Measurements from ENCODE around the gene SLC37A1.

The SLC37A1 gene

DNA sequence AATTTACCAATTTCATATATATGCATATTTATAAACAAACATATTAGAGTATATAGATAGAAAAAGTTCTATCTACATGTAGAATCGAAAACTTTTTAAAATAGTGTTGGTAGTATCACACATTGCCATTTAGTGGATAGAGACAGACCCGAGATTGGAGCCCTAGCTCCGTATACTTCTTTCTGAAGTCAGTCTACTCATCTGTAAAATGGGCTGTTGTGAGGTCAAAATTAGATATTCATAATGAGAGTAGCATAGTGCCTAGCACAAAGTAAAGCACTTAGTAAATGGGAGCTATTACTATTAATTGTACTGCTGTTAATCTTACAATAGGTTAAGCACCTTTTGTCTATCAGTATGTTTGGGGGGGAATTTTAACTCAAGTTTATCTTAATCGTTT lies 13.4 kb upstream of the SLC37A1 start:
- no peaks in the 10 kb centered on the region for H3K9me3 Mint-ChIP-seq
- DNase-seq (no peak), ATAC-seq (replicated peaks) (no peak)
- H3K36me3 Mint-ChIP-seq (ENCODE audit: insufficient read depth) = peaks cover 9% of the 10 kb centered on the region
- H3K4me3 Mint-ChIP-seq = no peak overlapping the region
- peaks cover 0 to 7% of the 10 kb centered on the region in 2 donors for H3K27me3 Mint-ChIP-seq
- peaks cover 18 to 21% of the 10 kb centered on the region in 2 donors for H3K4me1 Mint-ChIP-seq (ENCODE audit: low read depth in 2 of 2)
- no peak overlapping the region for H3K27ac Mint-ChIP-seq

DNA sequence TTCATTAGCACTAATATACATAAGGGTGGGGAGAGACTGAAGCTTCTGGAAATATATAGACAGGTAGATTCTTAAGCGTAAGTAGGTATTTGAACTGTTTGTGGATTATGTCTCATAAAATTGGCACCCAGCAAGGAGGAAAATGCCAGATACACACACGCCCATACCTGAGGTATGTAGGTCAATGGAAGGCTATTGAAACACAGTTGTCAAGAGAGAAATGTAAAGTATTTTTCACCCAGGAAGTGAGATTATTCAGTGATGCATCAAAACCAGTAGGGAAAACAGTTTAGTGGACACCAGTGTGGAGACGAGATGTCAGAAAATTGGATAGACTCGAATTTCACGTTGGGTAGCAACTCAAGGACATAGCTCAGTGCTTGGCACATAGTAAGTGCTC lies 12.9 kb upstream of the SLC37A1 start:
- H3K27ac Mint-ChIP-seq = no peak overlapping the region

DNA sequence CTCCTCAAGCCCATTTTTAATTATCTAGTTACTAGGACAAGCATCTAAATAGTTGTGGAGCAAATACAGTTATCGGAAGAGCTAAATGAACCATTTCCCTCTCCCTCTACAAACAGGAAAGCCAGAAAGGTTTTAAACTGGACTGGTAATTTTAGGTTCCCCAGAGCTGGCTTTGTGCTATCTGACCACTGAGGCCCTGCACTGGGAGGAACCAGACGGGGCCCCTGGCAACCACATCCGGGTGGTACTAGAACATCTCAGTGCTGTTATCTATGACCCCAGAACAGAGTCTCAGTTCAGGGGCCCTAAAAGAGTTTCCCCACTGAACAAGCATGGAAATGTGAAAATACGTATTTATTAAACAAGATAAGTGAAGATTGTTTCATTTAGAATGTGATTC lies 9.9 kb upstream of the SLC37A1 start:
- no peak for DNase-seq
- Mint-ChIP-seq H3K27me3 (peaks cover 0 to 7% of the 10 kb centered on the region in 2 donors), H3K27ac (peak overlapping the region in 1 of 2 donors; percentile 55), H3K36me3 (ENCODE audit: insufficient read depth) (peaks cover 3% of the 10 kb centered on the region), H3K9me3 (no peaks in the 10 kb centered on the region), H3K4me3 (no peak overlapping the region), H3K4me1 (ENCODE audit: low read depth in 2 of 2) (peaks cover 7 to 10% of the 10 kb centered on the region in 2 donors)
- no peak for ATAC-seq (replicated peaks)

More for the DNA sequence above, 12.9 kb upstream of the SLC37A1 start:
- ATAC-seq (replicated peaks) (no peak), DNase-seq (no peak)
- Mint-ChIP-seq H3K9me3 (no peaks in the 10 kb centered on the region), H3K4me3 (no peak overlapping the region), H3K36me3 (ENCODE audit: insufficient read depth) (peaks cover 9% of the 10 kb centered on the region), H3K4me1 (ENCODE audit: low read depth in 2 of 2) (peaks cover 16 to 21% of the 10 kb centered on the region in 2 donors), H3K27me3 (peaks cover 0 to 7% of the 10 kb centered on the region in 2 donors)

DNA sequence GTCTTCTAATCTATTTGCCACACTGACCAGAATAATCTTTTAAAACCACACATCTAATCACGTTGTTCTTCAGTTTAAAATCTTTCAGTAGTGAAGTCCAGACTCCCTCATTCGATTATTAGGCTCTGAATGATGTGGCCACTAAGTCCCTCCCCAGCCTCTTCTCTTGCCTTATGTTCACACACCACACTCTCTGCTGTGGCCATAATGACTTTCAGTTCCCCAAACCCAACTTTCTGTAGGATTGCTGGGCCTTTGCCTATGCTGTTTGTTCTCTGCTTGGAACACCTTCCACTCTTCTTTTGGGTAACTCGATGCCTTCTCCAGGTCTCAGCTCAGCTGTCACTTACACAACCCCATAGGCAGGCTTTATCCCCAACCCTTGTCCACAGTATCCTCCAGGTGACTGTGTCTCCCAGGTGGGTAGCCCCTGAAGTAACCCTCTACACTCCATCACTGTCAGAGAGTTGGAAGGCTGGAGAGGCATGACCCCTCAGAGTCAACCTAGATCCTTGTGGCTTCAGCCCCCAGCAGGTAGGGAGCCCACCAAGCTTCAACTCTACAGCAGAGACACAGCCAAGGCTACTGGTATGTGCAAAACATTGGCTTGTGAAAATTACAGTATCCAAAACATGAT lies 8.4 kb upstream of the SLC37A1 start:
- Mint-ChIP-seq H3K36me3 (ENCODE audit: insufficient read depth) (no peaks in the 10 kb centered on the region), H3K27me3 (peaks cover 0 to 6% of the 10 kb centered on the region in 2 donors), H3K4me1 (ENCODE audit: low read depth in 2 of 2) (peaks cover 7 to 10% of the 10 kb centered on the region in 2 donors), H3K27ac (no peak overlapping the region), H3K9me3 (no peaks in the 10 kb centered on the region), H3K4me3 (no peak overlapping the region)
- DNase-seq = no peak
- no peak for ATAC-seq (replicated peaks)

DNA sequence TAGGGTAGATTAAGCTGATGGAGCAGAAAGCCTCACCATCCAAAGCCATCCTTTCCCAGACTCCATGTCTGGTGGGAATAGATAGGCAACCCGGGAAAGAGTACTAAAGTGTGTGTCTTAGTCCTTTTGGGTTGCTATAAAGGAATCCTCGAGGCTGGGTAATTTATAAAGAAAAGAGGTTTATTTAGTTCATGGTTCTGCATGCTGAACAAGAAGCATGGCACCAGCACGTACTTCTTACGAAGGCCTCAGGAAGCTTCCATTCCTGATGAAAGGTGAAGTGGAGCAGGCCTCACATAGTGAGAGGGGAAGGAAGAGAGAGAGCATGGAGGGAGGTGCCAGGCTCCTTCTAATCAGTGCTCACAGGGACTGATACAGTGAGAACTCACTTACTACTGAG lies 6.2 kb upstream of the SLC37A1 start:
- no peaks in the 10 kb centered on the region for H3K27me3 Mint-ChIP-seq
- ATAC-seq (replicated peaks) (no peak), DNase-seq (no peak)
- H3K27ac Mint-ChIP-seq = no peak overlapping the region
- no peaks in the 10 kb centered on the region for H3K9me3 Mint-ChIP-seq
- no peak overlapping the region for H3K4me3 Mint-ChIP-seq
- H3K36me3 Mint-ChIP-seq (ENCODE audit: insufficient read depth) = peaks cover 4% of the 10 kb centered on the region
- peaks cover 9 to 10% of the 10 kb centered on the region in 2 donors for H3K4me1 Mint-ChIP-seq (ENCODE audit: low read depth in 2 of 2)

DNA sequence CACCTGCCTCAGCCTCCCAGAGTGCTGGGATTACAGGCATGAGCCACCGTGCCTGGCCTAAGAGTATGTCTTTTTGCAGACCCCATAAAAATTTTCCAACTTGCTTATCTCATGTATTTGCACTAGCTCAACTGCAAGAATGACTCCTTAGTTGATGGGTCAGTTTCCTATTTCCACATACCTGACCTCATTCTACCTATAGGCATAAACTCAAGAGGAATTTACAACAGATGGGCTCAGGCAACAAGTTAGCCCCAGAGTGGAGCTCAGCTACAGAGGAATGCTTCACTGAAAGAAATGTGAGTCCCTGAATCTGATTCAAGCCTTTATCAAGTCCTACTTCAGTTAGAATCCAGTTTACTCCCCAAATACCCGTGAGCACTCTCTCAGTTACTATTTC lies 5.3 kb upstream of the SLC37A1 start:
- H3K4me1 Mint-ChIP-seq (ENCODE audit: low read depth in 2 of 2) = peaks cover 13 to 14% of the 10 kb centered on the region in 2 donors
- ATAC-seq (replicated peaks) = no peak
- H3K4me3 Mint-ChIP-seq = no peak overlapping the region
- no peak for DNase-seq
- H3K27ac Mint-ChIP-seq = no peak overlapping the region
- H3K36me3 Mint-ChIP-seq (ENCODE audit: insufficient read depth) = peaks cover 10% of the 10 kb centered on the region
- H3K27me3 Mint-ChIP-seq = no peaks in the 10 kb centered on the region
- no peaks in the 10 kb centered on the region for H3K9me3 Mint-ChIP-seq

DNA sequence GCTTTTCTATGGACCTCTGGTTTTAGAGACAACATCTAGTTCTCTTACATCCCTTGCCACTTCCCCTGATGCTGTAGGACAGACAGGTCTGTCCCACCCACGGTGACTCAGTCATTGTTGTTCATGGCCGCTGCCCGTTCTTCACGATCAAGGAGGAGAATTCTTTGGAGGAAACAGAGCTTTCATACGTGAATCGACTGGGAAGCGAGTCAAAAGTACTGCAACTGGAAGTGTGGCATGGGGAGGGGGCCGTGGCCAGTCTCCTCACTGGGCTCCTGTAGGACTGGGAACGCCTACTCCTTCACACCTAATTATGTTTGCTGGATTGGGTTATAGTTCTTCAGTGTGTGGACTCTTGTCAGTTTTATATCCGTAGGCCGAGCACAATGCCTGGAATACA lies 4.4 kb upstream of the SLC37A1 start:
- Mint-ChIP-seq H3K27ac (no peak overlapping the region), H3K27me3 (no peaks in the 10 kb centered on the region), H3K4me1 (ENCODE audit: low read depth in 2 of 2) (peaks cover 5 to 8% of the 10 kb centered on the region in 2 donors), H3K36me3 (ENCODE audit: insufficient read depth) (peaks cover 13% of the 10 kb centered on the region), H3K4me3 (no peak overlapping the region), H3K9me3 (no peaks in the 10 kb centered on the region)
- ATAC-seq (replicated peaks) (no peak), DNase-seq (no peak)

DNA sequence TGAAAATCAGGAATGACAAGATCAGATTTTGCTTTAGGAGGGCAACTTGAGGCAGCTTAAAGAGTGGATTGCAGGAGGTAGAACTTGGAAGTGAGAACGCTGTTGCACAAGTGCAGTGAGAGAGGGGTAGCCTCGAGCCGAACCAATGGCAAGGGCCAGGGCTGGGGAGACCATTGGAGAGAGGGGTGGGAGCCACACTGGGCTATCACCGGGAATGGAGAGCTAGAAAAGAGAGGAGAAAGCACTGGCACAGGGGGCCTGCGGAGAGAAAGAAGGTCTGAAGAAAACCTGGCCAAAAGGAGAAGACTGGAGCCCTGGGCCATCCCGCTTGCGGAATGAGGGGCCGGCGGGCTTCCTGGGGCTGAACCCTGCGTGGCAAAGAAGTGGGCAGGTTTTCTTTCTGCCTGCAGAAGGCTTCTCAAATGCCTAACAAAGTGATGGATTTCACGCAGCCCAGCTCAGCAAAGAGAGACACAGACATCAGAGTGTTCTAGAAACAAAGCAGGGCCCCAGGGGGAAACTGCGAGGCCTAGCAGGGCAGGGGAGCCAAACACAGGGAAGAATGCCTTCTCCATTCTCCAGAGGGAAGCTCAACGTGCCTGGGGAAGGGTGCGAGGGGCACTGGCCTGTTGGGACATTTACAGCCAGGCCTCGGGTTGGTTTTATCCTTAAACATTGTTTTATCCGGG lies 1.2 kb upstream of the SLC37A1 start:
- Mint-ChIP-seq H3K36me3 (ENCODE audit: insufficient read depth) (peaks cover 21% of the 10 kb centered on the region), H3K4me1 (ENCODE audit: low read depth in 2 of 2) (peaks cover 25% of the 10 kb centered on the region in 2 donors), H3K27me3 (no peaks in the 10 kb centered on the region), H3K27ac (peak overlapping the region in 1 of 2 donors; percentile 83), H3K9me3 (no peaks in the 10 kb centered on the region), H3K4me3 (peak overlapping the region; percentile 66 to 89)
- ATAC-seq (replicated peaks) (no peak), DNase-seq (no peak)

DNA sequence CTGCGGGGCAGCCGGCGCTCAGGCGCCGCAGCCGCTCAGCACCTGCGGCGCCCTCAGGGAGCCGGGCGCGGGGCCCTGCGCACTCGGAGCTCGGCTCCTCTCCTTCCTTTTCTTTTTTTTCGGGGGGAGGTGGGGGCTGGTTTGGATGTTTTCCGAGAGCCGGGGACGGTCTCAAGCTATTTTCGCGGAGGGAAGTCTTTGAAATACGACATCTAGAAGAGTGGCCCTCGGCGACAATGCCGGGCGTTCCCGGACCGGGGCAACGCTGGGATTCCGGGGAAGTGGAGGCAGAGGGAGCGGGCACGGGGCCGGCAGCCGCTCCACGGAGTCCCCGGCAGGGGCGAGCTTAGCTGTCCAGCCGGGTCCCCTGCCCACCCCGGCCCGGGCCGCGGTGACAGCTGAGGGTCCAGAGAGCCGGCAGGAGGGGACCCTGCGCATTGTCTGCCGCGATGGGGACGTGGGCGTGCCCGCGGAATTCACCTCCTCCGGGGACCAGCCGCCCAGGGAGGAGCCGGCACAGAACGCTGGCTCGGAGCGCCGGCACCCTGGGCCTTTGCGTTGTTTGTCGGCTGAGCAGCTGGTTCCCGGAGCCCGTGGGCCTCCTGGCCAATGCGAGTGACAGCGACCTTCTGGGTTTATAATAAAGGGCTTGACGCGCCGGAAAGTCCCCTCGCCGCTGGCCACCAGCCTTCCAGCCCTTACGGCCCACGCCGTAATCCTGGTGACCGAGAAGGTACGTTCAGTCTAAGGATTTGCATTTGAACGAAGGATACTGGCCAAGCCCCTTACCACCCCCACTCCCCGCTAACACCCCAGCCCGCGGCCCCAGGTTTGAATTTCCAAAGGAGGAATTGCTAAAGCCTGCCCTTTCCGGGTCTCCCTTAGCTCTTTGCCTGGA lies 582 bp downstream of the SLC37A1 start:
- Mint-ChIP-seq H3K27ac (peak overlapping the region; percentile 74 to 87), H3K4me3 (peak overlapping the region; percentile 85 to 88), H3K27me3 (no peaks in the 10 kb centered on the region), H3K36me3 (ENCODE audit: insufficient read depth) (peaks cover 35% of the 10 kb centered on the region), H3K9me3 (no peaks in the 10 kb centered on the region), H3K4me1 (ENCODE audit: low read depth in 2 of 2) (peaks cover 28 to 33% of the 10 kb centered on the region in 2 donors)
- DNase-seq = peak; percentile 55 to 60 (median 56)
- ATAC-seq (replicated peaks) = peak; percentile 83

DNA sequence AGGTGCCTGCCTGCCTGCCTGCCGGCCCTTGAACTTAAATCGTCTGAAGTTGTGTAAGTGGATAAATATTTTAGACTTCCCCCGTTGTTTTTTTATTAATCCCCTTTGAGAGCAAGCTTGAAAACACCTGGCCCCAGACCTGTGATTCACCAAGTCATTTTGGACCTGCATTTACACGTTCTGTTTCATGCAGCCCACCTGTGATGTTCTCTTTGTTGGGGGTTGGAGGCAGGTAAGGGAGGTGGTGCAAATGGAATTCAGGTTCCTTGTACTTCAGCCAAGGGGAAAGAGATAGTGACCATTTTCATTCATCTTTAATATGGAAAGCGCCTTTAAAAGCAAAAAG lies 1.2 kb downstream of the SLC37A1 start:
- Mint-ChIP-seq H3K4me3 (peak overlapping the region; percentile 85 to 88), H3K9me3 (no peaks in the 10 kb centered on the region), H3K27me3 (no peaks in the 10 kb centered on the region), H3K36me3 (ENCODE audit: insufficient read depth) (peaks cover 42% of the 10 kb centered on the region), H3K4me1 (ENCODE audit: low read depth in 2 of 2) (peaks cover 28 to 39% of the 10 kb centered on the region in 2 donors), H3K27ac (peak overlapping the region; percentile 74 to 87)
- DNase-seq (no peak), ATAC-seq (replicated peaks) (no peak)

DNA sequence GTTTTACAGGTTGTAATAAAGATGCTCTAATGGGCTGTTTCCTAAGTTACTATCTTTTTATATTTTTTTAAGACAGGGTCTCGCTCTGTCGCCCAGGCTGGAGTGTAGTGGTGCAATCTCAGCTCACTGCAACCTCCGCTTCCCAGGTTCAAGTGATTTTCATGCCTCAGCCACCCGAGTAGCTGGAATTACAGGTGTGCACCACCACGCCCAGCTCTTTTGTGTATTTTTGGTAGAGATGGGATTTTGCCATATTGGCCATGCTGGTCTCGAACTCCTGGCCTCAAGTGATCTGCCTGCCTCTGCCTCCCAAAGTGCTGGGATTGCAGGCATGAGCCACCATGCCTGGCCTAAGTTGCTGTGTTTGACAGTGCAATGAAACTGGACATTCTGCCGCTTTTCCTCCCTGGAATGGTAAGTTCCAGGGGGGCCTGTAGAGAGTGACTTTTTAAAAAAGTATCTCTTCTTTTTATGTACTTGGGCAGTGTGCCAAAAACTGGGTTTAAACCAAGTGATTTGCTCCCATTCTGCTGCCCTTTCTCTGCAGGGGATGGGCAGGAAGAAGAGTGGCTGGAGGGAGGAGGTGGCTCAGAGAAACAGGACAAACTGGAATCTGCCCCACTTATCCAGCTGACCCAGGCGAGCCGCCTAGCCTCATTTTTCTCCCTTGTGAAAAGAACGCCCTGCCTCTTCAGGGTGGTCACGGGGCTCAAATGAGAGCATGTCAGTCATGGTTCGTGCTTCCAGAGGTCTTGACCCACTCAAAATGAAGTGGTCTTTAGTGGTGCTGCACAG lies 2.3 kb downstream of the SLC37A1 start:
- H3K27ac Mint-ChIP-seq = peak overlapping the region in 1 of 2 donors; percentile 74
- no peak for DNase-seq

DNA sequence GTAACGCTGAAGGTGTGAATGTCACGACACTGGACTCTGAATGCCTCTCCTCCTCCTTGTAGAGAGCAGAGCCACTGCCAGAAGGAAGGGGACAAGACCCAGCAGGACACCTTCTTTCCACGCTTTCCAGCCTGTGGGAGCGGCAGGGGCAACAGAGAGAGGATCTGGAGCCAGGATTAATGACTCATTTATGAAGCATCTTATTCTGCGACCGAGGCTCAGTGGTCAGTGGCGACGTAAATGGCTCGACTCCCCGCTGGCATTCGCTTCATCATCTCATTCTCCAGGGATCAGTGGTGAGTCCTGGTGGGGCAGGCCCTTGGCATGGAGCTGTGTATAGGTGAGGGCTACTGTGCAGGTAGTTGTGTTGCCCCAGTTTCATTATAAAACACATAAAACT lies 4.6 kb downstream of the SLC37A1 start:
- Mint-ChIP-seq H3K4me1 (ENCODE audit: low read depth in 2 of 2) (peaks cover 26 to 42% of the 10 kb centered on the region in 2 donors), H3K36me3 (ENCODE audit: insufficient read depth) (peaks cover 53% of the 10 kb centered on the region), H3K4me3 (no peak overlapping the region), H3K9me3 (no peaks in the 10 kb centered on the region), H3K27me3 (no peaks in the 10 kb centered on the region), H3K27ac (peak overlapping the region in 1 of 2 donors; percentile 35)
- ATAC-seq (replicated peaks) (no peak), DNase-seq (no peak)

More for the DNA sequence above, 2.3 kb downstream of the SLC37A1 start:
- Mint-ChIP-seq H3K4me1 (ENCODE audit: low read depth in 2 of 2) (peaks cover 28 to 46% of the 10 kb centered on the region in 2 donors), H3K4me3 (peak overlapping the region in 1 of 2 donors; percentile 88), H3K9me3 (no peaks in the 10 kb centered on the region), H3K27me3 (no peaks in the 10 kb centered on the region), H3K36me3 (ENCODE audit: insufficient read depth) (peaks cover 49% of the 10 kb centered on the region)
- ATAC-seq (replicated peaks) = no peak

DNA sequence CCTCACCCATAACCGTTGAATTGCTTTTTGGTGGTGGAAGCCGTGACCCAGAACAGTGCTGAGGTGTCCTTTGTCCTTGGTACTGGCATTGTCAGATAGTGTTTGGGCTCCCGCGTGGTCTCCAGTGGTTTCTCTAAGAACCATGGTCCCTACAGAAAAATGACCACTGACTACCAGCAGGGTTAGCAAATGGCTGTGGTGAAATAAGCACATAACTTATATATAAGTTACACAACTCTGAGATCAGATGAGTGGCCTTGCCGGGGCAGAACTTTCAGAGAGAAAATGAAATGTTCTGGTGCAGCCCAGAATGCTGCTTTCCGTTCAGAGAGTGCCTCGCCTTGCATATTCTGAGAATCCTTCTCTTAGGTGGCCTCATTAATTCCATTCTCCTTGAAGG lies 5.0 kb downstream of the SLC37A1 start:
- H3K27ac Mint-ChIP-seq = no peak overlapping the region
- H3K4me1 Mint-ChIP-seq (ENCODE audit: low read depth in 2 of 2) = peaks cover 25 to 41% of the 10 kb centered on the region in 2 donors
- H3K9me3 Mint-ChIP-seq = no peaks in the 10 kb centered on the region
- no peaks in the 10 kb centered on the region for H3K27me3 Mint-ChIP-seq
- no peak overlapping the region for H3K4me3 Mint-ChIP-seq
- ATAC-seq (replicated peaks) (no peak), DNase-seq (no peak)
- peaks cover 51% of the 10 kb centered on the region for H3K36me3 Mint-ChIP-seq (ENCODE audit: insufficient read depth)
